Right hindlimb (tissue), 1 donor: Measurements from ENCODE around the gene HLA-A.

Experiments used
- DNase-seq: peaks from one replicate; pipeline ENCODE4 v3.0.0-alpha.2; 2018

Gene HLA-A

GRCh38 chr6:29990931-29991330 is 48.6 kb downstream of the HLA-A start:
- DNase-seq = no peak

GRCh38 chr6:29992807-29993206 is 50.5 kb downstream of the HLA-A start:
- DNase-seq = no peak

- DNase-seq = no peak
These were observed 52.5 kb downstream of the HLA-A start for GRCh38 chr6:29994826-29995225.

GRCh38 chr6:29995340-29995777 is 53.0 kb downstream of the HLA-A start:
- DNase-seq = no peak
